NCI-H226 (cell line): ENCODE data around the gene RNPEPL1.
A peak's percentile ranks its signal among the peaks of the same experiment; 100 is the strongest.
"Not testable (repeated sequence)": the region's sequence is repeated elsewhere in the genome, so short reads cannot be mapped to it uniquely, and the experiment has no call there.

Source experiments
- DNase-seq: peaks from one replicate; pipeline ENCODE4 v3.0.0-alpha.2; 2015

RNPEPL1 gene

GRCh38 chr2:240567872-240568677 lies at the start of gene RNPEPL1:
TSS of gene RNPEPL1 (plus strand) at chr2:240568484. CDS start at chr2:240568587, 103 bp downstream.
- DNase-seq: peak; percentile 25

- DNase-seq: no peak
These were observed 49.3 kb upstream of the RNPEPL1 start for GRCh38 chr2:240518981-240519380.

GRCh38 chr2:240519396-240520129 lies 48.7 kb upstream of the RNPEPL1 start:
- no peak for DNase-seq

- no peak for DNase-seq
These were observed 47.9 kb upstream of the RNPEPL1 start for GRCh38 chr2:240520130-240520973.

GRCh38 chr2:240520974-240521350 lies 47.3 kb upstream of the RNPEPL1 start:
- no peak for DNase-seq

- DNase-seq: not testable (repeated sequence)
These were observed 46.4 kb upstream of the RNPEPL1 start for GRCh38 chr2:240521885-240522284.

GRCh38 chr2:240522406-240522805 lies 45.9 kb upstream of the RNPEPL1 start:
- no peak for DNase-seq

GRCh38 chr2:240523451-240524281 lies 44.6 kb upstream of the RNPEPL1 start:
- no peak for DNase-seq

- no peak for DNase-seq
These were observed 43.1 kb upstream of the RNPEPL1 start for GRCh38 chr2:240524963-240525718.

GRCh38 chr2:240525802-240526201 lies 42.5 kb upstream of the RNPEPL1 start:
- DNase-seq: no peak

- DNase-seq: no peak
These were observed 41.8 kb upstream of the RNPEPL1 start for GRCh38 chr2:240526521-240526920.

- DNase-seq: no peak
These were observed 41.0 kb upstream of the RNPEPL1 start for GRCh38 chr2:240527153-240527750.

GRCh38 chr2:240528406-240529040 lies 39.8 kb upstream of the RNPEPL1 start:
- no peak for DNase-seq

GRCh38 chr2:240529344-240529999 lies 38.8 kb upstream of the RNPEPL1 start:
- DNase-seq: no peak

GRCh38 chr2:240530181-240530580 lies 38.1 kb upstream of the RNPEPL1 start:
- no peak for DNase-seq

- no peak for DNase-seq
These were observed 37.2 kb upstream of the RNPEPL1 start for GRCh38 chr2:240531038-240531437.

- no peak for DNase-seq
These were observed 36.1 kb upstream of the RNPEPL1 start for GRCh38 chr2:240532031-240532775.

GRCh38 chr2:240538031-240538780 lies 30.1 kb upstream of the RNPEPL1 start:
- DNase-seq: no peak

GRCh38 chr2:240539101-240539500 lies 29.2 kb upstream of the RNPEPL1 start:
- not testable (repeated sequence) for DNase-seq
